ENCODE measurements around the gene CENPC.

DNA sequence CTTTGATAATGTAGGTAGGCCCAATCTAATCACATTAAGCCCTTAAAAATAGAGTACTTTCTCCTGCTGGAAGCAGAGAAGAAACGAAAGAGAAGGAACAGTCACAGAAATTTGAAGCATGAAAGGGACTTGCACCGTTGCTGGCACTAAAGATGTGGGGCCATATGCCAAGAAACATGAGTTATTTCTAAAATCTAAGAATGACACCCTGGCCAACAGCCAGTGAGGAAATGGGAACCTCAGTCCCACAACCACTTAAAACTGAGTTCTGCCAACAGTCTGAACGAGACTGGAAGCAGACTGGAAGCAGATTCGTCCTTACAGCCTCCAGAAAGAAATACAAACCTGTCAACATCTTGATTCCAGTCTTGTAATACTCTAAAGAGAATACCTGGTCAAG, 70.1 kb downstream of the CENPC start:
- TF ChIP-seq EP300 (IDR thresholded peaks at IDR 0.05) (no peak), CTCF (IDR thresholded peaks at IDR 0.05) (no peak), POLR2AphosphoS5 (IDR thresholded peaks at IDR 0.05) (no peak), POLR2A (IDR thresholded peaks at IDR 0.05) (no peak)

All from suprapubic skin (tissue), 4 donors.